GM18868 (cell line): ENCODE results near the gene HS3ST2.
"Not testable (repeated sequence)": the region's sequence is repeated elsewhere in the genome, so short reads cannot be mapped to it uniquely, and the experiment has no call there.

Experiments
- ATAC-seq: cut with Tn5 transposase; IDR thresholded peaks from one replicate; pipeline ENCODE4 v1.9.1; 2021; ENCODE audit warnings: mild to moderate bottlenecking, moderate library complexity; ENCODE audit not compliant: unreplicated experiment

The HS3ST2 gene

GRCh38 chr16:22928882-22929435 lies 115.0 kb downstream of the HS3ST2 start:
- ATAC-seq, result no peak

- no peak for ATAC-seq
Measured at GRCh38 chr16:22929461-22929860, 115.5 kb downstream of the HS3ST2 start.

- no peak for ATAC-seq
Measured at GRCh38 chr16:22932032-22932771, 118.2 kb downstream of the HS3ST2 start.

GRCh38 chr16:22933173-22933572 lies 119.2 kb downstream of the HS3ST2 start:
- ATAC-seq, result no peak

- no peak for ATAC-seq
Measured at GRCh38 chr16:22934786-22935185, 120.8 kb downstream of the HS3ST2 start.

DNA sequence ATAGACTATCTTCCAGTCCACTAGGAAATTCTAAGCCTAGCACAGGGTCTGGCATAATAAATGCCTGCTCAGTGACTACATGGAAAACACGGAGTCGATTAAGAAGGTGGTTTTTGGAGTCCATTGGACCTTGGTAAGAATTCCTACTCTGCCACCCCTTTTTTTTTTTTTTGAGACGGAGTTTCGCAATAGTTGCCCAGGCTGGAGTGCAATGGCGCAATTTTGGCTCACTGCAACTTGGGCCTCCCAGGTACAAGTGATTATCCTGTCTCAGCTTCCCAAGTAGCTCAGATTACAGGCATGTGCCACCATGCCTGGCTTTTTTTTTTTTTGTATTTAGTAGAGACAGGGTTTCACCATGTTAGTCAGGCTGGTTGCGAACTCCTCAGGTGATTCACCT lies 123.2 kb downstream of the HS3ST2 start:
- no peak for ATAC-seq

GRCh38 chr16:22938647-22939046 lies 124.7 kb downstream of the HS3ST2 start:
- no peak for ATAC-seq

GRCh38 chr16:22939744-22940363 lies 125.9 kb downstream of the HS3ST2 start:
- ATAC-seq, result not testable (repeated sequence)

DNA sequence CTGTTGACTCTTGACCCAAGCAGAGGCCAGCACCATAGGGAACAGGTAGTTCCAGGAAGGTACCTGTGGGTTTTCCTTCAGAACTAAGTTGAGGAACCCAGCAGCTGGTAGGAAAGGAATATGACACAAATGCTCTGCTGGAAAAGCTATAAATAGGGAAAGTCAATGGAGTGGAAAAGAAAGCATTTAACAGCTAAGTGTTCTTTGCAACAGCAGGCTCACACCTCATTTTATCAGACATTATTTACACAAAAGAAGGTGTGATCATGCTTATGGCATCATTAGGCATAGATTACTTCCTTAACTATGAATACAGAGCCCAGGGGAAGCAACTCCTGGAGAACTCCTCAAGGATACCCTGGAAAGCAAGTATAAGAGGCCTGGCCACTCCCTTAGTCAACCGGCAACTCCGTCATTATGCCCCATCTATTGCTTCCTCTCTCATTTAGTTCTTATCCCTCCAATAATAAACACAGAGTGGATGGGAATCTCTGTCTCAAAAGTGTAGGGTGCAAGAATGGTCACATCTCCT lies 128.1 kb downstream of the HS3ST2 start:
- no peak for ATAC-seq

- ATAC-seq, result no peak
Measured at GRCh38 chr16:22942811-22943210, 128.8 kb downstream of the HS3ST2 start.

DNA sequence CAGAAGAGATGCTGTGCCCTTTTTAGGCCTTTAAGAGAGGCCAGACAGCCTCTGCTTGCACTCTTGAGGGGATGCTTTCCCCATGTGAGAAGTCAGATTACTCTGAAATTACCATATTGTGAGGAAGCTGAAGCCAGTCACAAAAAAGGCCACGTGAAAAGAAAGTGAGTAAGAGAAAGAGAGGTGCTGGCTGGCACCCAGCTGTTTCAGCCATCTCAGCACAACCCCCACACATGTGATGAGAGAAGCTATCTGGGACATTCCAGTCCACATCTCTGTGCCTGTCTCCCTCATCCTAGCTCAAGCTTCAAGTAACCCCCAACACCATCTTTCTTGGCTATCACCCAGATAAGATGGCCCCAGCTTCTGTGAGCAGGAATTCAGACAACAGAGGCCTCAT lies 131.4 kb downstream of the HS3ST2 start:
- ATAC-seq, result no peak

DNA sequence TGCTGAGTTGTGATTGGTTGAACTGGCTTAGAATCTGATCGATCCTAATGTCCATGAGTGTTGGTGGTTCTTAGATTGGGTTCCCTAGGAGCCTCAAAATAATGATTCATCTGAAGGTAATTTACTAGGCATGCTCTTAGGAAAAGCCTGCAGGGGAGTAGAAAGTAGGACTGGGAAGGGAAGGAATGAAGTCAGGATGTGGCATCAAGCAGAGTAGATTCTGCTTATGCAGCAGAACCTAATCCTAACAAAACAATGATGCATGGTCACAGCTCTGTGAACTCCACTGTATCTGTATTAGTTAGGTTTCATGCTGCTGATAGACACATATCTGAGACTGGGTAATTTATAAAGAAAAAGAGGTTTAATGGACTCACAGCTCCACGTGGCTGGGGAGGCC lies 132.5 kb downstream of the HS3ST2 start:
- no peak for ATAC-seq

- ATAC-seq, result no peak
Measured at GRCh38 chr16:22948058-22948602, 134.2 kb downstream of the HS3ST2 start.

DNA sequence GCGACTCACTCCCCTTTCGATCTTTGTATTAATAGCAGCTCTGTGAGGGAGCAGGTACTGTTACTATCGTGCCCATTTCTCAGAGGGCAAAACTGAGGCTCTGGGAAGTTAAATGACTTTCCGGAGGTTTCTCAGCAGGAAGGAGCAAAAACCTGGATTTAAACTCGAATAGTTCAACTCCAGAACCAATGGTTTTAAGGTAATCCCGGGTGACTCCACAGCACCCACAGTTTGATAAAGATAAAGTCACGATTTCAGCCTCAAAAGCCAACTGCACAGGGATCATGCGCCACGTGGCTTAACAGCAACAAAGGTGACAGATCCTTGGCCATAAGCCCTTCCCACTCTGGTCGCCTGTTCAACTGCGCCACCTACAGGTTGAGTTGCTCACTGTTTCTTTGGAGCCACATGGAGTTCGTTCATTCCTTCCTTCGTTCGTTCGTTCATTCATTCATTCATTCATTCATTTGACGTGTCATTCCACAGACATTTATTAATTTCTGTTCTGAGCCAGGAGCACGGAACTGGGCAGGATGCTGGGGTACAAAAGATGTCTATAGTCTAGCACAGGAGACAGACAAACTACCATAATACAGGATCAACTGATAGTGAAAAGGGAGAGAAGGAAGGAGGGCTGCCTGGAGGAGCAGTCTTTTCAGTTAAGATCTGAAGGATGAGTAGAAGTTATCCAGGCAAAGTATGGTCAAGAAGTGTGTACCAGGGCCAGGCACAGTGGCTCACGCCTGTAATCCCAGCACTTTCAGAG lies 134.8 kb downstream of the HS3ST2 start:
- ATAC-seq, result no peak

DNA sequence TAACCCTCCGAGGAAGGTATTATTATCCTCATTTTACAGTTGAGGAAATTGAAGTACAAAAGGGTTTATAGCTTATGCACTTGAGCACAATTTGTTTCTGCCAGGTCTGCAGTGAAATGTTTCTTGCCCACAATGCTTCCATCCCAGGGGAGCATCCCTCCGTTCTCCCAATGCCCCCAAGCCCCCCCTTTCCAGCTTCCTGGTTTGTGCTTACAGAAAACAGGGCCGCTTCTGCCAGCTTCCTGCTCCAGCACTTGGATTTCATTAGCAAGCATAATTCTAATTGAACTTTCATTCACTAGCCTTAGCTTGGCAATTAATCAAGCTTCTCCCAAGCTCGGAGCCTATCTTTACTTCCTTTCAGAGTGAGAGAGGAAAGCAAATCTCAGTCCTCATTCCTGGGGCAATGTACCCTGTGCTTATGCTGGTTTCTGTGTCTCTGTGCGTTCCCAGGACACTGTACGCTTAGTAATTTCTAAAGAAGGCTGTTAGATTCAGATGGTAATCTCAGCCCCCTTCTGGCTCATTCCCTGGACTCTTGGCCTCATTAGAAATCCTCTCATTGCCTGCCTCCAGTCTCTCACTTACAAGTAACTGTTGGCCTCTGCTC lies 141.6 kb downstream of the HS3ST2 start:
- ATAC-seq, result no peak

GRCh38 chr16:22961206-22961605 lies 147.2 kb downstream of the HS3ST2 start:
- ATAC-seq, result no peak

DNA sequence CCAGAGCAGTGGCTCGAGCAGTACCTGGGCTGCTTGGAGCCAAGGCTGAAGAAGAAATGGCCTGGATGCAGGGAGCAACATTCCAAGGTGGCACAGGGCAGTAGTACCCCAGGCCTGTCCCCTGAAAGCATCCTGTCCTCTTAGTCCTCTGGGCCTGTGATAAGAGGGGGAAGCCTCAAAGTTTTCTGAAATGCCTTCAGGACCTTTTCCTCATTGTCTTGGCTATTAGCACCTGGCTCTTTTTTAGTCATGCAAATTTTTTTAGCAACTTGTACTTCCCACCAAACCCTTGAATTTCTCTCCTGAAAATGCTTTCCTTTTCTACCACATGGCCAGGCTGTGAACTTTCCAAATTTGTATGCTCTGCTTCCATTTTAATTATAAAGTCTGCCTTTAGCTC lies 148.9 kb downstream of the HS3ST2 start:
- no peak for ATAC-seq
